SK-N-SH treated with all-trans-retinoic acid at 6 μM for 48 hours (cell line): ENCODE results near the gene MYO1H.

Source experiments
- ATAC-seq: fragments of 200-7000 bp; cut with Tn5 transposase; 3 replicates; pipeline ENCODE4 v1.9.1; 2020; ENCODE audit warnings: mild to moderate bottlenecking, moderate library complexity
- ARNTL ChIP-seq: fragments of 450-650 bp; formaldehyde crosslinking; IDR thresholded peaks from 2 replicates; pipeline ENCODE4 v1.5.0; 2020; ENCODE audit warnings: low read depth, mild to moderate bottlenecking, moderate library complexity, borderline replicate concordance
- BACH2 ChIP-seq: fragments of 250-450 bp; sonication (Bioruptor Pico); IDR thresholded peaks from 2 replicates; pipeline ENCODE4 v1.9.0; 2021; ENCODE audit warnings: mild to moderate bottlenecking, borderline replicate concordance
- CSDC2 ChIP-seq: fragments of 250-450 bp; sonication (Bioruptor Pico); IDR thresholded peaks from 2 replicates; pipeline ENCODE4 v1.5.0; 2020; ENCODE audit warnings: mild to moderate bottlenecking, moderate library complexity
- ESRRG ChIP-seq: fragments of 250-450 bp; sonication (Bioruptor Pico); IDR thresholded peaks from 2 replicates; pipeline ENCODE4 v1.6.1; 2021; ENCODE audit warnings: mild to moderate bottlenecking
- GLIS3 ChIP-seq: fragments of 250-450 bp; sonication (Bioruptor Pico); IDR thresholded peaks from 2 replicates; pipeline ENCODE4 v1.5.0; 2020; ENCODE audit warnings: mild to moderate bottlenecking, moderate library complexity
- ISL1 ChIP-seq: fragments of 250-450 bp; sonication (Bioruptor Pico); IDR thresholded peaks from 2 replicates; pipeline ENCODE4 v2.1.2; 2022; ENCODE audit warnings: mild to moderate bottlenecking, moderate library complexity
- PPARA ChIP-seq: fragments of 250-450 bp; sonication (Bioruptor Pico); IDR thresholded peaks from 2 replicates; pipeline ENCODE4 v1.5.0; 2020; ENCODE audit warnings: mild to moderate bottlenecking, borderline replicate concordance
- RARB ChIP-seq: fragments of 250-450 bp; sonication (Bioruptor Pico); IDR thresholded peaks from 2 replicates; pipeline ENCODE4 v1.8.0; 2021; ENCODE audit warnings: mild to moderate bottlenecking, moderate library complexity
- SNAI2 ChIP-seq: fragments of 250-450 bp; sonication (Bioruptor Pico); IDR thresholded peaks from 2 replicates; pipeline ENCODE4 v1.5.0; 2020; ENCODE audit warnings: mild to moderate bottlenecking, moderate library complexity
- TCF4 ChIP-seq: fragments of 250-450 bp; sonication (Bioruptor Pico); IDR thresholded peaks from 2 replicates; pipeline ENCODE4 v1.8.0; 2021; ENCODE audit warnings: mild to moderate bottlenecking, moderate library complexity, borderline replicate concordance
- TOX ChIP-seq: fragments of 250-450 bp; sonication (Bioruptor Pico); IDR thresholded peaks from 2 replicates; pipeline ENCODE4 v1.8.0; 2021; ENCODE audit warnings: mild to moderate bottlenecking, moderate library complexity, borderline replicate concordance
- ZC3H10 ChIP-seq: fragments of 250-450 bp; sonication (Bioruptor Pico); IDR thresholded peaks from 2 replicates; pipeline ENCODE4 v1.5.1; 2021; ENCODE audit warnings: mild to moderate bottlenecking, moderate library complexity
- ZFP3 ChIP-seq: fragments of 250-450 bp; sonication (Bioruptor Pico); IDR thresholded peaks from 2 replicates; pipeline ENCODE4 v1.5.0; 2020; ENCODE audit warnings: mild to moderate bottlenecking, moderate library complexity
- ZFP30 ChIP-seq: fragments of 450-650 bp; formaldehyde crosslinking; IDR thresholded peaks from 2 replicates; pipeline ENCODE4 v1.5.0; 2022; ENCODE audit warnings: mild to moderate bottlenecking, moderate library complexity
- ZNF565 ChIP-seq: fragments of 450-650 bp; formaldehyde crosslinking; conservative IDR thresholded peaks from 2 replicates; pipeline ENCODE4 v1.5.0; 2020; ENCODE audit warnings: low read depth, mild to moderate bottlenecking, moderate library complexity
- ZNF70 ChIP-seq: fragments of 450-650 bp; formaldehyde crosslinking; IDR thresholded peaks from 2 replicates; pipeline ENCODE4 v1.5.0; 2020; ENCODE audit warnings: mild to moderate bottlenecking, moderate library complexity
- ZNF8 ChIP-seq: fragments of 450-650 bp; formaldehyde crosslinking; IDR thresholded peaks from 2 replicates; pipeline ENCODE4 v1.5.0; 2020; ENCODE audit warnings: mild to moderate bottlenecking, moderate library complexity
- TF ChIP-seq, protein P1 (sequence below): fragments of 250-450 bp; sonication (Bioruptor Pico); IDR thresholded peaks from 2 replicates; pipeline ENCODE4 v1.8.0; 2020; ENCODE audit warnings: mild to moderate bottlenecking, moderate library complexity, borderline replicate concordance
- TF ChIP-seq, protein P2 (sequence below): fragments of 250-450 bp; sonication (Bioruptor Pico); IDR thresholded peaks from 2 replicates; pipeline ENCODE4 v1.8.0; 2021; ENCODE audit warnings: low read depth, mild to moderate bottlenecking, moderate library complexity, borderline replicate concordance
- TF ChIP-seq, protein P3 (sequence below): fragments of 250-450 bp; sonication (Bioruptor Pico); IDR thresholded peaks from 2 replicates; pipeline ENCODE4 v1.5.1; 2021; ENCODE audit warnings: mild to moderate bottlenecking, moderate library complexity
- TF ChIP-seq, protein P4 (sequence below): fragments of 250-450 bp; sonication (Bioruptor Pico); IDR thresholded peaks from 2 replicates; pipeline ENCODE4 v1.5.0; 2020; ENCODE audit warnings: mild to moderate bottlenecking, moderate library complexity

The MYO1H gene

DNA sequence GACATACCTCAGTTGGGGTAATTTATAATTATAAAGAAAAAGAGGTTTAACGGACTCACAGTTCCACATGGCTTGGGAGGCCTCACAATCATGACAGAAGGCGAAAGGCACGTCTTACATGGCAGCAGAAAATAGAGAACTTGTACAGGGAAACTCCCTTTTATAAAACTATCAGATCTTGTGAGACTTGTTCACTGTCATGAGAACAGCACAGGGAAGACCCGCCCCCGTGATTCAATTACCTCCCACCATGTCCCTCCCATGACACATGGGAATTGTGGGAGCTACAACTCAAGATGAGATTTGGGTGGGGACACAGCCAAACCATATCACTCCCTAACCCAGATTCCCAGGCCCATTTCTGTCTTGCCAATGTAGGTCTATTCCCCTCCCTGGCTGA, 22.1 kb downstream of the MYO1H start:
- TF ChIP-seq ZC3H10 (CRISPR knock-in tag): no peak
- no peak for TF ChIP-seq TOX (CRISPR knock-in tag)
- TF ChIP-seq, protein P1, sequence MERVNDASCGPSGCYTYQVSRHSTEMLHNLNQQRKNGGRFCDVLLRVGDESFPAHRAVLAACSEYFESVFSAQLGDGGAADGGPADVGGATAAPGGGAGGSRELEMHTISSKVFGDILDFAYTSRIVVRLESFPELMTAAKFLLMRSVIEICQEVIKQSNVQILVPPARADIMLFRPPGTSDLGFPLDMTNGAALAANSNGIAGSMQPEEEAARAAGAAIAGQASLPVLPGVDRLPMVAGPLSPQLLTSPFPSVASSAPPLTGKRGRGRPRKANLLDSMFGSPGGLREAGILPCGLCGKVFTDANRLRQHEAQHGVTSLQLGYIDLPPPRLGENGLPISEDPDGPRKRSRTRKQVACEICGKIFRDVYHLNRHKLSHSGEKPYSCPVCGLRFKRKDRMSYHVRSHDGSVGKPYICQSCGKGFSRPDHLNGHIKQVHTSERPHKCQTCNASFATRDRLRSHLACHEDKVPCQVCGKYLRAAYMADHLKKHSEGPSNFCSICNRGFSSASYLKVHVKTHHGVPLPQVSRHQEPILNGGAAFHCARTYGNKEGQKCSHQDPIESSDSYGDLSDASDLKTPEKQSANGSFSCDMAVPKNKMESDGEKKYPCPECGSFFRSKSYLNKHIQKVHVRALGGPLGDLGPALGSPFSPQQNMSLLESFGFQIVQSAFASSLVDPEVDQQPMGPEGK (CRISPR knock-in tag): no peak
- TF ChIP-seq, all 23 proteins: peak for 0
- no peak for ATAC-seq

DNA sequence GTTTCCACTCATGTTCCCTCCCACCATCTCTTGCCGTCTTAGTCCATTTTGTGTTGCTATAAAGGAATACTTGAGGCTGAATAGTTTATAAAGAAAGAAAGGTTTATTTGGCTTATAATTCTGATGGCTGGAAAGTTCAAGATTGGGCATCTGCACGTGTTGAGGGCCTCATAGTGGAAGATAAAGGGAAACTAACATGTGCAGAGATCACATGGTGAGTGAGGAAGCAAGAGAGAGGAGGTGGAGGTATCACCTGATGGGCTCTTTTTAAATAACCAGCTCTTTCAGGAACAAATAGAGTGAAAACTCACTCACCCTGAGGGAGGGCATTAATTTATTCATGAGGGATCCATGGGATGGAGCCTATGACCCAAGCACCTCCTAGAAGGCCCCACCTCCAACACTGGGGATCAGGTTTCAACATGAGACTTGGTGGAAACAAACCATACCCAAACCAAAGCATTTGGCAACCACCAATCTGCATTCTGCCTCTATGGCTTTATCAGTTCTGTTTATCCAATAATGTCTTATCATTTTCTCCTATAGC, 29.5 kb downstream of the MYO1H start:
- ATAC-seq: no peak
- TF ChIP-seq, protein P2, sequence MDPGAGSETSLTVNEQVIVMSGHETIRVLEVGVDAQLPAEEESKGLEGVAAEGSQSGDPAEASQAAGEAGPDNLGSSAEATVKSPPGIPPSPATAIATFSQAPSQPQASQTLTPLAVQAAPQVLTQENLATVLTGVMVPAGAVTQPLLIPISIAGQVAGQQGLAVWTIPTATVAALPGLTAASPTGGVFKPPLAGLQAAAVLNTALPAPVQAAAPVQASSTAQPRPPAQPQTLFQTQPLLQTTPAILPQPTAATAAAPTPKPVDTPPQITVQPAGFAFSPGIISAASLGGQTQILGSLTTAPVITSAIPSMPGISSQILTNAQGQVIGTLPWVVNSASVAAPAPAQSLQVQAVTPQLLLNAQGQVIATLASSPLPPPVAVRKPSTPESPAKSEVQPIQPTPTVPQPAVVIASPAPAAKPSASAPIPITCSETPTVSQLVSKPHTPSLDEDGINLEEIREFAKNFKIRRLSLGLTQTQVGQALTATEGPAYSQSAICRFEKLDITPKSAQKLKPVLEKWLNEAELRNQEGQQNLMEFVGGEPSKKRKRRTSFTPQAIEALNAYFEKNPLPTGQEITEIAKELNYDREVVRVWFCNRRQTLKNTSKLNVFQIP (CRISPR knock-in tag): no peak
- TF ChIP-seq ZFP3 (CRISPR knock-in tag) (no peak), ZNF8 (no peak), PPARA (CRISPR knock-in tag) (no peak), ARNTL (CRISPR knock-in tag) (no peak), TCF4 (CRISPR knock-in tag) (no peak), ZNF70 (CRISPR knock-in tag) (no peak), ISL1 (CRISPR knock-in tag) (no peak), RARB (CRISPR knock-in tag) (no peak), ESRRG (no peak), ZNF565 (CRISPR knock-in tag) (no peak), SNAI2 (no peak), BACH2 (CRISPR knock-in tag) (no peak), ZFP30 (CRISPR knock-in tag) (no peak), CSDC2 (CRISPR knock-in tag) (no peak), TOX (CRISPR knock-in tag) (no peak)
- TF ChIP-seq, protein P1 (CRISPR knock-in tag): no peak
- TF ChIP-seq, protein P3, sequence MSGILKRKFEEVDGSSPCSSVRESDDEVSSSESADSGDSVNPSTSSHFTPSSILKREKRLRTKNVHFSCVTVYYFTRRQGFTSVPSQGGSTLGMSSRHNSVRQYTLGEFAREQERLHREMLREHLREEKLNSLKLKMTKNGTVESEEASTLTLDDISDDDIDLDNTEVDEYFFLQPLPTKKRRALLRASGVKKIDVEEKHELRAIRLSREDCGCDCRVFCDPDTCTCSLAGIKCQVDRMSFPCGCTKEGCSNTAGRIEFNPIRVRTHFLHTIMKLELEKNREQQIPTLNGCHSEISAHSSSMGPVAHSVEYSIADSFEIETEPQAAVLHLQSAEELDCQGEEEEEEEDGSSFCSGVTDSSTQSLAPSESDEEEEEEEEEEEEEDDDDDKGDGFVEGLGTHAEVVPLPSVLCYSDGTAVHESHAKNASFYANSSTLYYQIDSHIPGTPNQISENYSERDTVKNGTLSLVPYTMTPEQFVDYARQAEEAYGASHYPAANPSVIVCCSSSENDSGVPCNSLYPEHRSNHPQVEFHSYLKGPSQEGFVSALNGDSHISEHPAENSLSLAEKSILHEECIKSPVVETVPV (CRISPR knock-in tag): no peak
- TF ChIP-seq, protein P4, sequence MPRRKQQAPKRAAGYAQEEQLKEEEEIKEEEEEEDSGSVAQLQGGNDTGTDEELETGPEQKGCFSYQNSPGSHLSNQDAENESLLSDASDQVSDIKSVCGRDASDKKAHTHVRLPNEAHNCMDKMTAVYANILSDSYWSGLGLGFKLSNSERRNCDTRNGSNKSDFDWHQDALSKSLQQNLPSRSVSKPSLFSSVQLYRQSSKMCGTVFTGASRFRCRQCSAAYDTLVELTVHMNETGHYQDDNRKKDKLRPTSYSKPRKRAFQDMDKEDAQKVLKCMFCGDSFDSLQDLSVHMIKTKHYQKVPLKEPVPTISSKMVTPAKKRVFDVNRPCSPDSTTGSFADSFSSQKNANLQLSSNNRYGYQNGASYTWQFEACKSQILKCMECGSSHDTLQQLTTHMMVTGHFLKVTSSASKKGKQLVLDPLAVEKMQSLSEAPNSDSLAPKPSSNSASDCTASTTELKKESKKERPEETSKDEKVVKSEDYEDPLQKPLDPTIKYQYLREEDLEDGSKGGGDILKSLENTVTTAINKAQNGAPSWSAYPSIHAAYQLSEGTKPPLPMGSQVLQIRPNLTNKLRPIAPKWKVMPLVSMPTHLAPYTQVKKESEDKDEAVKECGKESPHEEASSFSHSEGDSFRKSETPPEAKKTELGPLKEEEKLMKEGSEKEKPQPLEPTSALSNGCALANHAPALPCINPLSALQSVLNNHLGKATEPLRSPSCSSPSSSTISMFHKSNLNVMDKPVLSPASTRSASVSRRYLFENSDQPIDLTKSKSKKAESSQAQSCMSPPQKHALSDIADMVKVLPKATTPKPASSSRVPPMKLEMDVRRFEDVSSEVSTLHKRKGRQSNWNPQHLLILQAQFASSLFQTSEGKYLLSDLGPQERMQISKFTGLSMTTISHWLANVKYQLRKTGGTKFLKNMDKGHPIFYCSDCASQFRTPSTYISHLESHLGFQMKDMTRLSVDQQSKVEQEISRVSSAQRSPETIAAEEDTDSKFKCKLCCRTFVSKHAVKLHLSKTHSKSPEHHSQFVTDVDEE (CRISPR knock-in tag): no peak
- TF ChIP-seq, all 23 proteins: peak for 0

DNA sequence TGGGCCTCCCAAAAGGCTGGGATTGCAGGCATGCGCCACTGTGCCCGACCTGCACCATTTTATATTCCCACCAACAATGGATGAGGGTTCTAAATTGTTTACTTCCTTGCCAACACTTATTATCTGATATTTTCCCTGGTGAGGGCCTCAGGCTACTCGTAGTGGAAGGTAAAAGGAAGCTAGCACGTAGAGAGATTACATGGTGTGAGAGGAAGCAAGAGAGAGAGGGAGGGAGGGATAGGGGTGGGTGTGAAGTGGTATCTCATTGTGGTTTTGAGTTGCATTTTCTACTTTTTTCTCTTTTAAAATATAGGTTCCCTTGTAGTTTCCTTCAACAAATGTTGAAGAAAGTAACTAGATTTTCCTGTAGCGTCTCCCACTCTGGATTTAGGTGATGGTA, 30.9 kb downstream of the MYO1H start:
- ATAC-seq: no peak

More for the DNA sequence above, 30.9 kb downstream of the MYO1H start:
- TF ChIP-seq ZNF70 (CRISPR knock-in tag): no peak
- TF ChIP-seq ARNTL (CRISPR knock-in tag): no peak
- TF ChIP-seq ZFP3 (CRISPR knock-in tag): no peak
- no peak for TF ChIP-seq ISL1 (CRISPR knock-in tag)
- no peak for TF ChIP-seq ZNF8
- TF ChIP-seq TOX (CRISPR knock-in tag): no peak
- no peak for TF ChIP-seq GLIS3 (CRISPR knock-in tag)
- no peak for TF ChIP-seq TCF4 (CRISPR knock-in tag)
